ENCODE measurements around the gene CTNNBIP1. TPM values are rescaled to one million over a fixed set of nuclear protein-coding genes. Genes with fewer than 3 reads are reported as not detected.

CTNNBIP1 gene
- total RNA-seq, 4 donors from 2014 or later, result 24.0 to 30.5 (median 28.5) TPM

GRCh38 chr1:9892563-9893528 is 17.2 kb downstream of the CTNNBIP1 start:
- H3K4me3 ChIP-seq, result no peak overlapping the region
- peak overlapping the region in 1 of 4 donors; percentile 39 for H3K27ac ChIP-seq
- TF ChIP-seq CTCF (IDR thresholded peaks at IDR 0.05) (no peak), POLR2A (IDR thresholded peaks at IDR 0.05) (no peak)
- H3K4me1 ChIP-seq, result peaks cover 0 to 11% (median 0%) of the 10 kb centered on the region in 4 donors
- H3K27me3 ChIP-seq, result no peaks in the 10 kb centered on the region
- no peaks in the 10 kb centered on the region for H3K9me3 ChIP-seq
- no peaks in the 10 kb centered on the region for H3K36me3 ChIP-seq
- no peak for DNase-seq

- H3K4me3 ChIP-seq, result no peak overlapping the region
- TF ChIP-seq POLR2A (IDR thresholded peaks at IDR 0.05) (no peak), CTCF (IDR thresholded peaks at IDR 0.05) (no peak)
- no peaks in the 10 kb centered on the region for H3K27me3 ChIP-seq
- no peak for DNase-seq
- no peaks in the 10 kb centered on the region for H3K9me3 ChIP-seq
- H3K4me1 ChIP-seq, result peaks cover 0 to 11% (median 0%) of the 10 kb centered on the region in 4 donors
- no peaks in the 10 kb centered on the region for H3K36me3 ChIP-seq
- no peak overlapping the region for H3K27ac ChIP-seq
These were observed 18.9 kb downstream of the CTNNBIP1 start for GRCh38 chr1:9891207-9891606.

GRCh38 chr1:9890224-9890731 is 19.8 kb downstream of the CTNNBIP1 start:
- no peak overlapping the region for H3K4me3 ChIP-seq
- peaks cover 0 to 11% (median 0%) of the 10 kb centered on the region in 4 donors for H3K4me1 ChIP-seq
- no peak overlapping the region for H3K27ac ChIP-seq
- no peaks in the 10 kb centered on the region for H3K27me3 ChIP-seq
- no peak for DNase-seq
- no peaks in the 10 kb centered on the region for H3K36me3 ChIP-seq
- H3K9me3 ChIP-seq, result no peaks in the 10 kb centered on the region
- no peak for TF ChIP-seq POLR2A (IDR thresholded peaks at IDR 0.05)
- TF ChIP-seq CTCF (IDR thresholded peaks at IDR 0.05), result no peak

- Histone ChIP-seq H3K27ac (no peak overlapping the region), H3K9me3 (no peaks in the 10 kb centered on the region), H3K4me1 (peaks cover 0 to 11% (median 0%) of the 10 kb centered on the region in 4 donors), H3K4me3 (no peak overlapping the region), H3K36me3 (no peaks in the 10 kb centered on the region), H3K27me3 (no peaks in the 10 kb centered on the region)
- TF ChIP-seq POLR2A (IDR thresholded peaks at IDR 0.05) (no peak), CTCF (IDR thresholded peaks at IDR 0.05) (no peak)
- no peak for DNase-seq
These were observed 20.7 kb downstream of the CTNNBIP1 start for GRCh38 chr1:9889411-9889810.

- no peaks in the 10 kb centered on the region for H3K27me3 ChIP-seq
- no peak overlapping the region for H3K4me3 ChIP-seq
- H3K36me3 ChIP-seq, result no peaks in the 10 kb centered on the region
- TF ChIP-seq POLR2A (IDR thresholded peaks at IDR 0.05) (no peak), CTCF (IDR thresholded peaks at IDR 0.05) (no peak)
- no peak overlapping the region for H3K27ac ChIP-seq
- no peak for DNase-seq
- H3K9me3 ChIP-seq, result no peaks in the 10 kb centered on the region
- H3K4me1 ChIP-seq, result peaks cover 0 to 11% (median 0%) of the 10 kb centered on the region in 4 donors
These were observed 21.2 kb downstream of the CTNNBIP1 start for GRCh38 chr1:9888886-9889285.
